Fibroblast of mammary gland (primary cell): ENCODE results near the gene GRID2.
"Not testable (repeated sequence)": the region's sequence is repeated elsewhere in the genome, so short reads cannot be mapped to it uniquely, and the experiment has no call there.

Experiments used
- DNase-seq: peaks from one replicate; pipeline ENCODE4 v3.0.0-alpha.2; 2010; ENCODE audit warnings: low read depth
- H3K4me3 ChIP-seq: 2 replicates; pipeline ENCODE4 v1.5.1; 2011; ENCODE audit warnings: low read depth, mild to moderate bottlenecking, low read length, moderate library complexity; ENCODE audit not compliant: control insufficient read depth
- CTCF ChIP-seq: conservative IDR thresholded peaks from 2 replicates; pipeline ENCODE4 v1.5.1; 2011; ENCODE audit warnings: low read depth, low read length, inconsistent platforms; ENCODE audit not compliant: control insufficient read depth, insufficient read depth

Gene GRID2

GRCh38 chr4:92450694-92451093 lies 146.9 kb downstream of the GRID2 start:
- TF ChIP-seq CTCF: no peak
- H3K4me3 ChIP-seq: no peak overlapping the region
- DNase-seq: no peak

GRCh38 chr4:92451782-92452181 lies 148.0 kb downstream of the GRID2 start:
- H3K4me3 ChIP-seq: no peak overlapping the region
- no peak for TF ChIP-seq CTCF
- no peak for DNase-seq

GRCh38 chr4:92452383-92452782 lies 148.6 kb downstream of the GRID2 start:
- not testable (repeated sequence) for H3K4me3 ChIP-seq, DNase-seq

- no peak overlapping the region for H3K4me3 ChIP-seq
- TF ChIP-seq CTCF: no peak
- DNase-seq: no peak
Observed at GRCh38 chr4:92455329-92455839, 151.6 kb downstream of the GRID2 start.

GRCh38 chr4:92455951-92456350 lies 152.2 kb downstream of the GRID2 start:
- DNase-seq: no peak
- no peak for TF ChIP-seq CTCF

GRCh38 chr4:92461732-92462131 lies 158.0 kb downstream of the GRID2 start:
- no peak for TF ChIP-seq CTCF
- DNase-seq: no peak
- no peak overlapping the region for H3K4me3 ChIP-seq

More at GRCh38 chr4:92455951-92456350, 152.2 kb downstream of the GRID2 start:
- no peak overlapping the region for H3K4me3 ChIP-seq

- DNase-seq: no peak
- TF ChIP-seq CTCF: no peak
- no peak overlapping the region for H3K4me3 ChIP-seq
Observed at GRCh38 chr4:92477298-92477697, 173.5 kb downstream of the GRID2 start.
